DMS114 treated with DMSO at 0.1 percent for 48 hours (cell line): ENCODE data around the gene CELA3B.
A peak's percentile ranks its signal among the peaks of the same experiment; 100 is the strongest.
"Not testable (repeated sequence)": the region's sequence is repeated elsewhere in the genome, so short reads cannot be mapped to it uniquely, and the experiment has no call there.

Experiments used
- DNase-seq: peaks from one replicate; lab custom pipeline; 2025; ENCODE audit not compliant: unreplicated experiment; lab: John Stamatoyannopoulos, UW

CELA3B gene

GRCh38 chr1:21976703-21977239 is at the start of gene CELA3B:
Gene CELA3B (plus strand): TSS chr1:21977022. CDS start chr1:21977040, 18 bp downstream.
- DNase-seq: not testable (repeated sequence)

GRCh38 chr1:21927533-21928237 is 49.1 kb upstream of the CELA3B start:
- DNase-seq: no peak

GRCh38 chr1:21930080-21930571 is 46.7 kb upstream of the CELA3B start:
- DNase-seq: no peak

GRCh38 chr1:21930629-21931170 is 46.1 kb upstream of the CELA3B start:
- no peak for DNase-seq

GRCh38 chr1:21931171-21932093 is 45.4 kb upstream of the CELA3B start:
- DNase-seq: no peak

- DNase-seq: no peak
Observed at GRCh38 chr1:21932127-21932526, 44.7 kb upstream of the CELA3B start.

GRCh38 chr1:21933397-21934248 is 43.2 kb upstream of the CELA3B start:
- DNase-seq: no peak

GRCh38 chr1:21935393-21935804 is 41.4 kb upstream of the CELA3B start:
- DNase-seq: no peak

- no peak for DNase-seq
Observed at GRCh38 chr1:21935891-21936365, 40.9 kb upstream of the CELA3B start.

- DNase-seq: no peak
Observed at GRCh38 chr1:21936366-21937031, 40.3 kb upstream of the CELA3B start.

- DNase-seq: no peak
Observed at GRCh38 chr1:21937034-21937371, 39.8 kb upstream of the CELA3B start, which contains the start of gene HSPG2. Gene HSPG2 (minus strand): TSS chr1:21937310. CDS start chr1:21937217, 93 bp downstream.

GRCh38 chr1:21937372-21938121 is 39.3 kb upstream of the CELA3B start:
- DNase-seq: peak; percentile 55

- no peak for DNase-seq
Observed at GRCh38 chr1:21938732-21939538, 37.9 kb upstream of the CELA3B start.

GRCh38 chr1:21939650-21940374 is 37.0 kb upstream of the CELA3B start:
- no peak for DNase-seq

GRCh38 chr1:21940492-21940891 is 36.3 kb upstream of the CELA3B start:
- DNase-seq: no peak

GRCh38 chr1:21941370-21941769 is 35.5 kb upstream of the CELA3B start:
- DNase-seq: no peak

GRCh38 chr1:21942464-21942863 is 34.4 kb upstream of the CELA3B start:
- DNase-seq: no peak
